ENCODE measurements around the gene ANXA1.

The ANXA1 gene

GRCh38 chr9:73152953-73153352 is 1.3 kb downstream of the ANXA1 start:
- H3K79me2 ChIP-seq (ENCODE audit: control insufficient read depth, insufficient read depth, low read length) = no peaks in the 10 kb centered on the region

GRCh38 chr9:73153793-73154227 is 2.1 kb downstream of the ANXA1 start:
- Histone ChIP-seq H3K4ac (ENCODE audit: low read depth, low read length) (no peak overlapping the region), H3K36me3 (ENCODE audit: control insufficient read depth, insufficient read depth, low read length) (no peaks in the 10 kb centered on the region), H3K9ac (ENCODE audit: low read length) (no peak overlapping the region), H2BK120ac (ENCODE audit: low read depth, low read length) (no peak overlapping the region), H3K4me3 (ENCODE audit: low read length) (no peak overlapping the region), H2BK15ac (replicated peaks; ENCODE audit: low read depth) (no peak overlapping the region), H3K79me1 (ENCODE audit: low read length) (no peaks in the 10 kb centered on the region), H3K56ac (ENCODE audit: low read length) (peak overlapping the region; percentile 38), H2BK5ac (ENCODE audit: low read length) (no peak overlapping the region), H3K18ac (ENCODE audit: low read length) (peak overlapping the region; percentile 83), H4K5ac (ENCODE audit: low read length) (no peak overlapping the region), H3K27me3 (ENCODE audit: insufficient read depth, low read length, poor library complexity) (no peaks in the 10 kb centered on the region), H4K8ac (ENCODE audit: low read depth, low read length) (no peak overlapping the region), H3K27ac (ENCODE audit: low read depth, low read length) (no peak overlapping the region), H3K4me1 (ENCODE audit: control insufficient read depth, low read depth, low read length) (no peaks in the 10 kb centered on the region), H3K4me2 (ENCODE audit: low read length) (no peak overlapping the region), H3K23ac (ENCODE audit: low read length) (no peak overlapping the region), H2AK5ac (ENCODE audit: low read length) (no peak overlapping the region), H3K79me2 (ENCODE audit: control insufficient read depth, insufficient read depth, low read length) (no peaks in the 10 kb centered on the region)
- WGBS (ENCODE audit: extremely low coverage, insufficient coverage, low lambda C conversion rate) = no CpG with 5 or more reads among the region's 4 CpGs
- DNase-seq = peak; percentile 84

More at GRCh38 chr9:73152953-73153352, 1.3 kb downstream of the ANXA1 start:
- WGBS (ENCODE audit: extremely low coverage, insufficient coverage, low lambda C conversion rate) = no CpG with 5 or more reads among the region's 2 CpGs
- no peaks in the 10 kb centered on the region for H3K27me3 ChIP-seq (ENCODE audit: insufficient read depth, low read length, poor library complexity)
- no peak overlapping the region for H3K18ac ChIP-seq (ENCODE audit: low read length)
- no peak overlapping the region for H2BK5ac ChIP-seq (ENCODE audit: low read length)
- no peak overlapping the region for H2BK120ac ChIP-seq (ENCODE audit: low read depth, low read length)
- H3K4ac ChIP-seq (ENCODE audit: low read depth, low read length) = no peak overlapping the region
- no peak overlapping the region for H4K5ac ChIP-seq (ENCODE audit: low read length)
- no peak overlapping the region for H3K23ac ChIP-seq (ENCODE audit: low read length)
- no peaks in the 10 kb centered on the region for H3K36me3 ChIP-seq (ENCODE audit: control insufficient read depth, insufficient read depth, low read length)
- H3K4me1 ChIP-seq (ENCODE audit: control insufficient read depth, low read depth, low read length) = no peaks in the 10 kb centered on the region
- H2AK5ac ChIP-seq (ENCODE audit: low read length) = no peak overlapping the region
- no peak overlapping the region for H3K27ac ChIP-seq (ENCODE audit: low read depth, low read length)
- H3K4me2 ChIP-seq (ENCODE audit: low read length) = no peak overlapping the region
- no peak for DNase-seq
- H3K4me3 ChIP-seq (ENCODE audit: low read length) = no peak overlapping the region
- no peak overlapping the region for H4K8ac ChIP-seq (ENCODE audit: low read depth, low read length)
- no peak overlapping the region for H3K56ac ChIP-seq (ENCODE audit: low read length)
- H3K9ac ChIP-seq (ENCODE audit: low read length) = no peak overlapping the region
- no peak overlapping the region for H2BK15ac ChIP-seq (replicated peaks; ENCODE audit: low read depth)
- H3K79me1 ChIP-seq (ENCODE audit: low read length) = no peaks in the 10 kb centered on the region

GRCh38 chr9:73154271-73154670 is 2.6 kb downstream of the ANXA1 start:
- no CpG with 5 or more reads among the region's 8 CpGs for WGBS (ENCODE audit: extremely low coverage, insufficient coverage, low lambda C conversion rate)
- DNase-seq = no peak

GRCh38 chr9:73154722-73155121 is 3.1 kb downstream of the ANXA1 start:
- no peak overlapping the region for H3K4ac ChIP-seq (ENCODE audit: low read depth, low read length)
- no peak for DNase-seq
- no peak overlapping the region for H3K18ac ChIP-seq (ENCODE audit: low read length)
- no peak overlapping the region for H2BK120ac ChIP-seq (ENCODE audit: low read depth, low read length)
- no peak overlapping the region for H3K9ac ChIP-seq (ENCODE audit: low read length)
- no peak overlapping the region for H3K4me2 ChIP-seq (ENCODE audit: low read length)
- H4K5ac ChIP-seq (ENCODE audit: low read length) = no peak overlapping the region
- no peaks in the 10 kb centered on the region for H3K27me3 ChIP-seq (ENCODE audit: insufficient read depth, low read length, poor library complexity)
- no peak overlapping the region for H3K27ac ChIP-seq (ENCODE audit: low read depth, low read length)
- no peaks in the 10 kb centered on the region for H3K79me1 ChIP-seq (ENCODE audit: low read length)
- no peak overlapping the region for H2BK15ac ChIP-seq (replicated peaks; ENCODE audit: low read depth)
- no peak overlapping the region for H3K4me3 ChIP-seq (ENCODE audit: low read length)
- H3K56ac ChIP-seq (ENCODE audit: low read length) = no peak overlapping the region
- H3K36me3 ChIP-seq (ENCODE audit: control insufficient read depth, insufficient read depth, low read length) = no peaks in the 10 kb centered on the region
- H3K23ac ChIP-seq (ENCODE audit: low read length) = no peak overlapping the region
- H3K79me2 ChIP-seq (ENCODE audit: control insufficient read depth, insufficient read depth, low read length) = no peaks in the 10 kb centered on the region
- no peaks in the 10 kb centered on the region for H3K4me1 ChIP-seq (ENCODE audit: control insufficient read depth, low read depth, low read length)
- no peak overlapping the region for H2BK5ac ChIP-seq (ENCODE audit: low read length)
- no CpG with 5 or more reads among the region's 2 CpGs for WGBS (ENCODE audit: extremely low coverage, insufficient coverage, low lambda C conversion rate)
- no peak overlapping the region for H4K8ac ChIP-seq (ENCODE audit: low read depth, low read length)
- H2AK5ac ChIP-seq (ENCODE audit: low read length) = no peak overlapping the region

More at GRCh38 chr9:73154271-73154670, 2.6 kb downstream of the ANXA1 start:
- no peak overlapping the region for H3K18ac ChIP-seq (ENCODE audit: low read length)
- no peak overlapping the region for H2AK5ac ChIP-seq (ENCODE audit: low read length)
- H3K23ac ChIP-seq (ENCODE audit: low read length) = no peak overlapping the region
- H2BK5ac ChIP-seq (ENCODE audit: low read length) = no peak overlapping the region
- H2BK120ac ChIP-seq (ENCODE audit: low read depth, low read length) = no peak overlapping the region
- no peaks in the 10 kb centered on the region for H3K27me3 ChIP-seq (ENCODE audit: insufficient read depth, low read length, poor library complexity)
- H3K27ac ChIP-seq (ENCODE audit: low read depth, low read length) = no peak overlapping the region
- no peak overlapping the region for H2BK15ac ChIP-seq (replicated peaks; ENCODE audit: low read depth)
- H3K9ac ChIP-seq (ENCODE audit: low read length) = no peak overlapping the region
- no peak overlapping the region for H3K4me2 ChIP-seq (ENCODE audit: low read length)
- H3K4me3 ChIP-seq (ENCODE audit: low read length) = no peak overlapping the region
- no peak overlapping the region for H4K5ac ChIP-seq (ENCODE audit: low read length)
- H3K79me2 ChIP-seq (ENCODE audit: control insufficient read depth, insufficient read depth, low read length) = no peaks in the 10 kb centered on the region
- no peaks in the 10 kb centered on the region for H3K36me3 ChIP-seq (ENCODE audit: control insufficient read depth, insufficient read depth, low read length)
- no peaks in the 10 kb centered on the region for H3K4me1 ChIP-seq (ENCODE audit: control insufficient read depth, low read depth, low read length)
- no peak overlapping the region for H3K56ac ChIP-seq (ENCODE audit: low read length)
- H4K8ac ChIP-seq (ENCODE audit: low read depth, low read length) = no peak overlapping the region
- H3K79me1 ChIP-seq (ENCODE audit: low read length) = no peaks in the 10 kb centered on the region
- H3K4ac ChIP-seq (ENCODE audit: low read depth, low read length) = no peak overlapping the region

- no peak overlapping the region for H3K4ac ChIP-seq (ENCODE audit: low read depth, low read length)
- no peaks in the 10 kb centered on the region for H3K79me1 ChIP-seq (ENCODE audit: low read length)
- 100% methylated on average over 1 of the region's 3 CpGs for WGBS (ENCODE audit: extremely low coverage, insufficient coverage, low lambda C conversion rate)
- H2BK120ac ChIP-seq (ENCODE audit: low read depth, low read length) = no peak overlapping the region
- DNase-seq = no peak
- no peak overlapping the region for H3K9ac ChIP-seq (ENCODE audit: low read length)
- H3K27me3 ChIP-seq (ENCODE audit: insufficient read depth, low read length, poor library complexity) = no peaks in the 10 kb centered on the region
- H2BK15ac ChIP-seq (replicated peaks; ENCODE audit: low read depth) = no peak overlapping the region
- H3K4me1 ChIP-seq (ENCODE audit: control insufficient read depth, low read depth, low read length) = no peaks in the 10 kb centered on the region
- H4K5ac ChIP-seq (ENCODE audit: low read length) = no peak overlapping the region
- no peak overlapping the region for H3K4me3 ChIP-seq (ENCODE audit: low read length)
- H3K36me3 ChIP-seq (ENCODE audit: control insufficient read depth, insufficient read depth, low read length) = no peaks in the 10 kb centered on the region
- H3K79me2 ChIP-seq (ENCODE audit: control insufficient read depth, insufficient read depth, low read length) = no peaks in the 10 kb centered on the region
- no peak overlapping the region for H2AK5ac ChIP-seq (ENCODE audit: low read length)
- no peak overlapping the region for H4K8ac ChIP-seq (ENCODE audit: low read depth, low read length)
- no peak overlapping the region for H2BK5ac ChIP-seq (ENCODE audit: low read length)
- H3K18ac ChIP-seq (ENCODE audit: low read length) = no peak overlapping the region
- no peak overlapping the region for H3K4me2 ChIP-seq (ENCODE audit: low read length)
- H3K27ac ChIP-seq (ENCODE audit: low read depth, low read length) = no peak overlapping the region
- no peak overlapping the region for H3K23ac ChIP-seq (ENCODE audit: low read length)
- H3K56ac ChIP-seq (ENCODE audit: low read length) = no peak overlapping the region
These were observed 3.7 kb downstream of the ANXA1 start for GRCh38 chr9:73155377-73155776.
